Measurements from ENCODE around the gene BLOC1S3.

DNA sequence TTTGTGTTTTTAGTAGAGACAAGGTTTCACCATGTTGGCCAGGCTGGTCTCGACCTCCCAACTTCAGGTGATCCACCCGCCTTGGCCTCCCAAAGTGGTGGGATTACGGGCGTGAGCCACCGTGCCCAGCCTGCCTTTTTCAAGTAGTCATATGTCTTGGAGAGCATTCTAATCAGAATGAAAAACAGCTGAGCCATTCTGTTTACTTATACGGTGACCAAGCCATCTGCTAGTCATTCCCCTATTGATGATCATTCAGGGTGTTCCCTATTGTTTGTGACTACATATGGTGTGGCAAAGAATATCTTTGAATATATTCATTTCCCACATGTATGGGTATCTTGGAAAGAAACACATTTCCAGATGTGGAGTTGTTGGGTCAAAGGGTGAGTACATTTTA, 17.2 kb downstream of the BLOC1S3 start:
- TF ChIP-seq SNAI2 (CRISPR knock-in tag; IDR thresholded peaks at IDR 0.05) (no peak), ZFP30 (CRISPR knock-in tag; IDR thresholded peaks at IDR 0.05) (no peak), PPARA (CRISPR knock-in tag; IDR thresholded peaks at IDR 0.05; ENCODE audit: borderline replicate concordance) (no peak), ZNF565 (CRISPR knock-in tag; conservative IDR thresholded peaks at IDR 0.05; ENCODE audit: low read depth) (no peak), CREB5 (CRISPR knock-in tag; IDR thresholded peaks at IDR 0.05; ENCODE audit: low read depth) (no peak), RARB (CRISPR knock-in tag; IDR thresholded peaks at IDR 0.05) (no peak), ZFP3 (CRISPR knock-in tag; IDR thresholded peaks at IDR 0.05) (no peak), ZNF70 (CRISPR knock-in tag; IDR thresholded peaks at IDR 0.05) (no peak), ZNF8 (CRISPR knock-in tag; IDR thresholded peaks at IDR 0.05) (no peak), TOX (CRISPR knock-in tag; IDR thresholded peaks at IDR 0.05; ENCODE audit: borderline replicate concordance) (no peak), ARNTL (CRISPR knock-in tag; IDR thresholded peaks at IDR 0.05; ENCODE audit: borderline replicate concordance, low read depth) (no peak), OSR1 (CRISPR knock-in tag; IDR thresholded peaks at IDR 0.05) (no peak)
- TF ChIP-seq, protein P1, sequence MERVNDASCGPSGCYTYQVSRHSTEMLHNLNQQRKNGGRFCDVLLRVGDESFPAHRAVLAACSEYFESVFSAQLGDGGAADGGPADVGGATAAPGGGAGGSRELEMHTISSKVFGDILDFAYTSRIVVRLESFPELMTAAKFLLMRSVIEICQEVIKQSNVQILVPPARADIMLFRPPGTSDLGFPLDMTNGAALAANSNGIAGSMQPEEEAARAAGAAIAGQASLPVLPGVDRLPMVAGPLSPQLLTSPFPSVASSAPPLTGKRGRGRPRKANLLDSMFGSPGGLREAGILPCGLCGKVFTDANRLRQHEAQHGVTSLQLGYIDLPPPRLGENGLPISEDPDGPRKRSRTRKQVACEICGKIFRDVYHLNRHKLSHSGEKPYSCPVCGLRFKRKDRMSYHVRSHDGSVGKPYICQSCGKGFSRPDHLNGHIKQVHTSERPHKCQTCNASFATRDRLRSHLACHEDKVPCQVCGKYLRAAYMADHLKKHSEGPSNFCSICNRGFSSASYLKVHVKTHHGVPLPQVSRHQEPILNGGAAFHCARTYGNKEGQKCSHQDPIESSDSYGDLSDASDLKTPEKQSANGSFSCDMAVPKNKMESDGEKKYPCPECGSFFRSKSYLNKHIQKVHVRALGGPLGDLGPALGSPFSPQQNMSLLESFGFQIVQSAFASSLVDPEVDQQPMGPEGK (CRISPR knock-in tag; IDR thresholded peaks at IDR 0.05; ENCODE audit: borderline replicate concordance): no peak
- TF ChIP-seq, protein P2, sequence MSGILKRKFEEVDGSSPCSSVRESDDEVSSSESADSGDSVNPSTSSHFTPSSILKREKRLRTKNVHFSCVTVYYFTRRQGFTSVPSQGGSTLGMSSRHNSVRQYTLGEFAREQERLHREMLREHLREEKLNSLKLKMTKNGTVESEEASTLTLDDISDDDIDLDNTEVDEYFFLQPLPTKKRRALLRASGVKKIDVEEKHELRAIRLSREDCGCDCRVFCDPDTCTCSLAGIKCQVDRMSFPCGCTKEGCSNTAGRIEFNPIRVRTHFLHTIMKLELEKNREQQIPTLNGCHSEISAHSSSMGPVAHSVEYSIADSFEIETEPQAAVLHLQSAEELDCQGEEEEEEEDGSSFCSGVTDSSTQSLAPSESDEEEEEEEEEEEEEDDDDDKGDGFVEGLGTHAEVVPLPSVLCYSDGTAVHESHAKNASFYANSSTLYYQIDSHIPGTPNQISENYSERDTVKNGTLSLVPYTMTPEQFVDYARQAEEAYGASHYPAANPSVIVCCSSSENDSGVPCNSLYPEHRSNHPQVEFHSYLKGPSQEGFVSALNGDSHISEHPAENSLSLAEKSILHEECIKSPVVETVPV (CRISPR knock-in tag; IDR thresholded peaks at IDR 0.05): no peak
